Tibial nerve (tissue), 3 donors: Measurements from ENCODE around the gene ZNF792.
A peak's percentile ranks its signal among the peaks of the same experiment; 100 is the strongest.

ENCODE experiments used
- CTCF ChIP-seq, 5 experiments: fragments of 200-600 bp in 3 of 5; fragments of 450-650 bp in 2 of 5; sonication (generic) in 3 of 5; IDR thresholded peaks; one replicate each; pipeline ENCODE4 v1.5.1; 2016 to 2019; ENCODE audit warnings: antibody characterized with exemption in 5 of 5, mild to moderate bottlenecking in 3 of 5, moderate library complexity in 2 of 5
- POLR2A ChIP-seq, 2 donors: fragments of 450-650 bp; IDR thresholded peaks; one replicate each; pipeline ENCODE4 v1.6.1; 2017; ENCODE audit warnings: antibody characterized with exemption in 2 of 2, mild to moderate bottlenecking in 2 of 2, moderate library complexity in 2 of 2

GRCh38 chr19:35013041-35013819 lies 49.2 kb upstream of the ZNF792 start:
- TF ChIP-seq CTCF (IDR thresholded peaks at IDR 0.05) (peak; percentile 92 to 96 (median 93)), POLR2A (IDR thresholded peaks at IDR 0.05) (no peak)
